Adipocyte (in vitro differentiated cells): ENCODE results near the gene ARHGAP6.
"Not testable (repeated sequence)": the region's sequence is repeated elsewhere in the genome, so short reads cannot be mapped to it uniquely, and the experiment has no call there.

Source experiments
- DNase-seq: peaks from one replicate; pipeline ENCODE4 v3.0.0-alpha.2; 2015; ENCODE audit warnings: low read depth
- H3K27me3 ChIP-seq: replicated peaks from 2 replicates; pipeline ENCODE4 v1.7.0; 2013; ENCODE audit warnings: mild to moderate bottlenecking, low read length, moderate library complexity; ENCODE audit not compliant: control insufficient read depth, insufficient read depth
- H3K36me3 ChIP-seq: 2 replicates; pipeline ENCODE4 v1.7.0; 2013; ENCODE audit warnings: low read length, mild to moderate bottlenecking, moderate library complexity; ENCODE audit not compliant: control insufficient read depth, insufficient read depth, severe bottlenecking
- H3K4me1 ChIP-seq: 2 replicates; pipeline ENCODE4 v1.7.0; 2013; ENCODE audit warnings: mild to moderate bottlenecking, low read length, moderate library complexity; ENCODE audit not compliant: control insufficient read depth, insufficient read depth
- H3K4me3 ChIP-seq: 2 replicates; pipeline ENCODE4 v1.7.0; 2013; ENCODE audit warnings: mild to moderate bottlenecking, low read length, moderate library complexity
- H3K9ac ChIP-seq: 2 replicates; pipeline ENCODE4 v1.7.0; 2013; ENCODE audit warnings: mild to moderate bottlenecking, low read length, moderate library complexity
- H3K9me3 ChIP-seq: 2 replicates; pipeline ENCODE4 v1.7.0; 2013; ENCODE audit warnings: mild to moderate bottlenecking, low read length, moderate library complexity; ENCODE audit not compliant: control insufficient read depth

The ARHGAP6 gene

GRCh38 chrX:11242704-11243103, 423.0 kb downstream of the ARHGAP6 start:
- Histone ChIP-seq H3K4me3 (no peak overlapping the region), H3K9ac (no peak overlapping the region), H3K4me1 (peaks cover 42% of the 10 kb centered on the region), H3K27me3 (no peaks in the 10 kb centered on the region), H3K36me3 (no peaks in the 10 kb centered on the region), H3K9me3 (no peaks in the 10 kb centered on the region)
- DNase-seq, result no peak

GRCh38 chrX:11241720-11242119, 424.0 kb downstream of the ARHGAP6 start:
- Histone ChIP-seq H3K36me3 (no peaks in the 10 kb centered on the region), H3K9me3 (no peaks in the 10 kb centered on the region), H3K4me3 (no peak overlapping the region), H3K27me3 (no peaks in the 10 kb centered on the region), H3K4me1 (peaks cover 42% of the 10 kb centered on the region), H3K9ac (peak overlapping the region; percentile 67)
- peak; percentile 31 for DNase-seq

- H3K4me3 ChIP-seq, result no peak overlapping the region
- no peaks in the 10 kb centered on the region for H3K9me3 ChIP-seq
- DNase-seq, result peak; percentile 67
- H3K4me1 ChIP-seq, result peaks cover 43% of the 10 kb centered on the region
- no peaks in the 10 kb centered on the region for H3K36me3 ChIP-seq
- no peak overlapping the region for H3K9ac ChIP-seq
- no peaks in the 10 kb centered on the region for H3K27me3 ChIP-seq
These were observed 426.5 kb downstream of the ARHGAP6 start for GRCh38 chrX:11239230-11239629.

- DNase-seq, H3K27me3 ChIP-seq, H3K9ac ChIP-seq, H3K4me3 ChIP-seq, H3K36me3 ChIP-seq, H3K9me3 ChIP-seq: not testable (repeated sequence)
- H3K4me1 ChIP-seq, result peaks cover 19% of the 10 kb centered on the region
These were observed 430.3 kb downstream of the ARHGAP6 start for GRCh38 chrX:11235377-11235776.

GRCh38 chrX:11215191-11215921, 450.4 kb downstream of the ARHGAP6 start:
- H3K27me3 ChIP-seq, result no peaks in the 10 kb centered on the region
- H3K4me1 ChIP-seq, result no peaks in the 10 kb centered on the region
- H3K4me3 ChIP-seq, result no peak overlapping the region
- no peak for DNase-seq
- no peaks in the 10 kb centered on the region for H3K9me3 ChIP-seq
- no peak overlapping the region for H3K9ac ChIP-seq
- no peaks in the 10 kb centered on the region for H3K36me3 ChIP-seq

GRCh38 chrX:11214346-11215190, 451.2 kb downstream of the ARHGAP6 start:
- Histone ChIP-seq H3K4me1 (peaks cover 5% of the 10 kb centered on the region), H3K27me3 (no peaks in the 10 kb centered on the region), H3K9ac (no peak overlapping the region), H3K36me3 (no peaks in the 10 kb centered on the region), H3K4me3 (no peak overlapping the region), H3K9me3 (no peaks in the 10 kb centered on the region)
- no peak for DNase-seq

GRCh38 chrX:11212741-11213140, 453.0 kb downstream of the ARHGAP6 start:
- Histone ChIP-seq H3K36me3 (no peaks in the 10 kb centered on the region), H3K9ac (no peak overlapping the region), H3K4me3 (no peak overlapping the region), H3K9me3 (no peaks in the 10 kb centered on the region), H3K27me3 (no peaks in the 10 kb centered on the region), H3K4me1 (peaks cover 6% of the 10 kb centered on the region)
- no peak for DNase-seq

- DNase-seq, result peak; percentile 66
- Histone ChIP-seq H3K27me3 (no peaks in the 10 kb centered on the region), H3K4me1 (peaks cover 6% of the 10 kb centered on the region), H3K9ac (peak overlapping the region; percentile 49), H3K9me3 (no peaks in the 10 kb centered on the region), H3K4me3 (peak overlapping the region; percentile 70), H3K36me3 (no peaks in the 10 kb centered on the region)
These were observed 455.3 kb downstream of the ARHGAP6 start for GRCh38 chrX:11210415-11210801.

GRCh38 chrX:11209798-11210414, 455.8 kb downstream of the ARHGAP6 start:
- peaks cover 6% of the 10 kb centered on the region for H3K4me1 ChIP-seq
- peak; percentile 22 for DNase-seq
- H3K9me3 ChIP-seq, result no peaks in the 10 kb centered on the region
- no peaks in the 10 kb centered on the region for H3K27me3 ChIP-seq
- H3K9ac ChIP-seq, result no peak overlapping the region
- no peaks in the 10 kb centered on the region for H3K36me3 ChIP-seq
- H3K4me3 ChIP-seq, result peak overlapping the region; percentile 70

GRCh38 chrX:11206716-11207115, 459.0 kb downstream of the ARHGAP6 start:
- Histone ChIP-seq H3K36me3 (no peaks in the 10 kb centered on the region), H3K9ac (no peak overlapping the region), H3K4me1 (peaks cover 6% of the 10 kb centered on the region), H3K27me3 (no peaks in the 10 kb centered on the region), H3K9me3 (no peaks in the 10 kb centered on the region), H3K4me3 (no peak overlapping the region)
- no peak for DNase-seq

- no peaks in the 10 kb centered on the region for H3K9me3 ChIP-seq
- H3K4me3 ChIP-seq, result no peak overlapping the region
- DNase-seq, result no peak
These were observed 459.9 kb downstream of the ARHGAP6 start for GRCh38 chrX:11205796-11206195.

More at GRCh38 chrX:11205796-11206195, 459.9 kb downstream of the ARHGAP6 start:
- peaks cover 6% of the 10 kb centered on the region for H3K4me1 ChIP-seq
- no peaks in the 10 kb centered on the region for H3K36me3 ChIP-seq
- no peaks in the 10 kb centered on the region for H3K27me3 ChIP-seq
- no peak overlapping the region for H3K9ac ChIP-seq
